Erythroblast (primary cell): ENCODE results near the gene BTBD17.
A peak's percentile ranks its signal among the peaks of the same experiment; 100 is the strongest.

ENCODE experiments used
- DNase-seq, 2 experiments: peaks; one replicate each; lab custom pipeline; 2025; lab: John Stamatoyannopoulos, UW
- GATA1 ChIP-seq: IDR thresholded peaks from 2 replicates; pipeline ENCODE4 v1.6.1; 2011; ENCODE audit warnings: low read depth, mild to moderate bottlenecking, control low read depth, low read length, moderate library complexity
- POLR2A ChIP-seq: IDR thresholded peaks from 2 replicates; pipeline ENCODE4 v1.6.1; 2011; ENCODE audit warnings: mild to moderate bottlenecking, low read length

Gene BTBD17

DNA sequence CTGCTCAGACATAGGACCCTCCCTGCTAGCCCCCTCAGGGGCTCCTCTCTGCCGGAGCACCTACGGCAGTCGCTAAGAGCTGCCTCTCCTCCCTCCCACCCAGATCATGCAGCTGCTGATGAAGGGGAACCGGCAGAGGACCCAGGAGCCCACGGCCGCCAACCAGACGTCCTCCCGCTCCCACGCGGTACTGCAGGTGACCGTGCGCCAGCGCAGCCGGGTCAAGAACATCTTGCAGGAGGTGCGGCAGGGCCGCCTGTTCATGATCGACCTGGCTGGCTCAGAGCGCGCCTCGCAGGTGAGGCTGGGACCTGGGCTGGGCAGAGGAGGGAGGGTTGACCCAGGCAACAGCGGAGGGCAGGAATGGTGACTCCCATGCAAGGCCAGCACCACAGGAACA is 17.0 kb downstream of the BTBD17 start:
- TF ChIP-seq POLR2A (no peak), GATA1 (no peak)
- no peak for DNase-seq

DNA sequence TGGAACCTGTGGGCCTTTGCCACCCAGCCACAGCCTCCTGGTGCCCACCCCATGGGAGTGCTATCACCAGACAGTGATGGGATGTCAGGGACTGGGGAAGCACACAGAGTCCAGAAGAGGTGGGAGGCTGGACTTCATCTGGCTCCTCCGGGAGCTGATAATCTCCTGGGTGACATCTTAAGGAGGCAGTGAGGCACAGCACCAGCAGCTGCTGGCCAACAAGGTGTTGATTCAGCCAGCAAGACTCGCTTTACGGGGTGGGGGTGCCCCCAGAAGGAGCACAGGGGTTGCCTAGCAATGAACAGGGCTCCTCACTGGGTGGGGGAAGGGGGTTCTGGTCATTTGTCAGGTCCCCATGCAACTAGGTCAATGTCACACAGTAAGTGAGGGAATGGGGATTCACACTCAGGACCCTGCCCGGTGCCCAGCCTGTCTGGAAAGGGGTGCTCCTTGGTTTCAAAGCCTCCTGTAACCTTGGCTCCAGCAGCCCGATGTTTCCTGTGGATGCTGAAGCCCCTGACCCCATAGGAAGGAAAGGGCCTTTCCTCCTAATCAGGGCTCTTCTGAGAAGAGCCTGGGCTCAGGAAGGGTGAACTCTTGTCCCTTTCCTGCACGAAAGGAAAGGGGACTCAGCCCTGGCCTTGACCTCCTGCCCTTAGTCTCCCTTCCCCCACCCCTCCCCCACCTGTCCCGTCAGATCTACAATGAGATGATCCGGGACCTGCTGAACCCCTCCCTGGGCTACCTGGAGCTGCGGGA is 18.0 kb downstream of the BTBD17 start:
- TF ChIP-seq GATA1: no peak
- no peak for TF ChIP-seq POLR2A
- no peak for DNase-seq

DNA sequence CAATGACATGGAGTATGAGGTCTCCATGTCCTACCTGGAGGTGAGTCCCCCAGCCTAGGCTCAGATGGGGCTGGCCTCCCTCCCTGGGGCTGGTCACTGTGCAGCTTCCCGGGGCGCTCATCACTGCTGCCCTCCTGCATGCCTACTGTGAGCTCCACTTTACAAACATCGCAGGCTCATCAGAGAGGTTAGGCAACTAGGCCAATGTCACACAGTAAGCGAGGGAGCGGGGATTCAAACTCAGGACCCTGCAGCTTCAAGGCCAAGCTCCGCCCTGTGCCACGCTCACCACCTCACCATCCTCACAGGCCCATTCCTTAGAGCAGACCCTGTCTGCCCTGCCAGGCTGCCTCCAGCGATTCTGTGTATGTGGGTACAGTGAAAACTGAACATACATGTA is 18.5 kb downstream of the BTBD17 start:
- TF ChIP-seq GATA1 (no peak), POLR2A (no peak)
- no peak for DNase-seq

DNA sequence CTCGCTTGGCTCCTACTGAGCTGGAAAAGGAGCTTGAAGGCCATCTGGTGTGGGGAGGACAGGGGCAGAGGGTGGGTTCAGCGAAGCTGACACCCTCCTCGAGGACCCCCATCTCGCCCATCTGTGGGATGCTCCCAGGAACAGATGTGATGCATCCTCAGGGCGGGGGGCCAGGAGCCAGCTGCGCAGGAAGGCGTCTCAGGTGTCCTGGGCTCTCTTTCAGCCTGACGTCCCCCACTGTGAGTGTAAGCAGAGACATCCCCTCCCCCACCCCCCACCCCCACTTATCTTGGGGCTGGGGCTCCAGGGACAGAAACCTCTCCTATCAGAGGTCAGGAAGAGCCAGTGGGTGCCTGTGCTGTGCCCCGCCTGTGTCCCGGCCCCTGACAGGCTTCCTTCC is 19.4 kb downstream of the BTBD17 start:
- DNase-seq: no peak
- TF ChIP-seq GATA1 (no peak), POLR2A (no peak)

DNA sequence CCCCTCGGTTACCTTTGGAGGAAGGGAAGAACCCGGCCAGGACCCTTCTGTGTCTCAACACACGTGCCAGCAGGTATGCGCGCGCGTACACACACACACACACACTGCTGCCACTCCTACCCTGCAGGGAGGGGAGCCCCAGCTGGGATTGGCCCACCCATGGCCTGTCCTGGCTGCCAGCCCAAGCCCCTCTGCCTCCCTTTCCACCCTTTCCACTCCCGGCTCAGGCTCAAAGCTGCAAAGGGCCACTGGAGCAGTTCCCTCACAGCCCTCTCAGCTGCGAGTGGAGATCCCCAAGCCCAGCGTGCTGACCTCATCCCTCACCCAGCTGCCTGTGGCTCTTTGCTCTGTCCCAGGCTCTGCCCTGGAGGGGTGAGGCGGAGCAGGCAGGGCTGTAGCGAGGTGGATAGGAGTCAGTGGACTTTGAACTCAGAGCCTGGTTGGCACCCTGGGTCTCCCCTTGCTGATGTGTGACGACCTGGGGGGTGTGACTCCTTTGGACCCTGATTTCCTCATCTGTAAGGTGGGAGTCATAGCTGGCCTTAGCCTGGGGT is 21.1 kb downstream of the BTBD17 start:
- no peak for TF ChIP-seq POLR2A
- DNase-seq: no peak

DNA sequence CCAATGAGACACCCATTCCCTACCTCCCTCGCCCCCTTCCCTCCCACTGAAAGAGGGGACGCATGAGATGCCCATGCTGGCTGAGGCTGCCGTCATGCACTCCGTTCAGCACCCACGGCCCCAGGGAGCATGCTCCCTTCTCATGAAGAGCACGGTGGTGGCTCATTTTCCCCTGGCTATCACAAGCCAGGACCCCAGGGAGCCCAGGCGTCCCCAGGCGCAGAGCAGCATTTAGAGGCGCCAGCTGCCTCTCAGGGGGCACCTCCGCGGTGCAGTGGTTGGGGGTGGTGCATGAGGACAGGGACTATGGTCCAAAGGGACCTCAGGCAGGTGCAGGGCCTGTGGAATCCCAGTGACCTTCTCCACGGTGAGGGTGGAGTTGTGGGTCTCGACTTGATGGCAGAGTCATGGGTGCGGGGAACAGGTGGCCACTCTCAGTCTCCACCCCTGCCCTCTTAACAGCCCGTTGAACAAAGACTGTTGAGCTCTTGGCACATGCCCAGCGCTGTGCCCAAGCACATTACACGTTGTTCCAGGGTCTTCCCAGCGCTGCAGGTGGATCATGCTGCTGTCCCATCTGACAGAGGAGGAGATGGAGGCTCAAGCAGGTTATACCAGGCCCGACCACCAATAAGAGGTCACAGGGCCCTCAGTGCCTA is 22.0 kb downstream of the BTBD17 start:
- TF ChIP-seq POLR2A (no peak), GATA1 (no peak)
- DNase-seq: no peak

DNA sequence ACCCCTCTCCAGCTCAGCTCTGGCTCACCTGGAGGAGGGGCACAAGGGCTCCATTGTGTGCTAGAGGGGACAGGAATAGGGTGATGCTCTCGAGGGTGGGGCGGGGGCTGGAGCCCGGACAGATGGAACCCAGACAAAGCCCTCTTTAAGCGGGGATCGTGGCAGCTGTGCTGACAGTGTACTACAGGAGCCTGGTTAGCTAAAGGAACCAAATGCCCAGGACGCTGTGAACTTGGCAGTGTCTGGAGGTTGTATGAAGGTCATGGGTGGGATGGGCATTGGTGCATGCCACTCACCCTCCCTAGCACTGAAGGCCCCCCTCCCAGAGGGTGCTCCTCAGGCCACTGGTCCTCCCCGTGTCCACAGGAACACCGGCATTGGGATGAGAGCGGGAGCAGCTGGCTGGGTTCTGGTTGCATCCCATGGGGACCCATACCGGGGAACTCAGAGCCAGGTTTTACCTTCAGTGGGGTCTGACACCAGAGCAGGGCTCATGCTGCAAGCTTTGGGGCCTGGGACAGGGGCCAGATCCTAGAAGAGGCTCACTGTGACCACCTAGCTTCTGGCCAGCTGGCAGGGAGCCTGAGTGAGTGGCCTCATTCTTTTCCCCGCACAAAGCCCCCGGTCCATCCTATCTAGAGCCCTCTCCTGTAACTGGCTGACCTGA is 23.7 kb downstream of the BTBD17 start:
- DNase-seq: no peak
- TF ChIP-seq GATA1: no peak
- no peak for TF ChIP-seq POLR2A

DNA sequence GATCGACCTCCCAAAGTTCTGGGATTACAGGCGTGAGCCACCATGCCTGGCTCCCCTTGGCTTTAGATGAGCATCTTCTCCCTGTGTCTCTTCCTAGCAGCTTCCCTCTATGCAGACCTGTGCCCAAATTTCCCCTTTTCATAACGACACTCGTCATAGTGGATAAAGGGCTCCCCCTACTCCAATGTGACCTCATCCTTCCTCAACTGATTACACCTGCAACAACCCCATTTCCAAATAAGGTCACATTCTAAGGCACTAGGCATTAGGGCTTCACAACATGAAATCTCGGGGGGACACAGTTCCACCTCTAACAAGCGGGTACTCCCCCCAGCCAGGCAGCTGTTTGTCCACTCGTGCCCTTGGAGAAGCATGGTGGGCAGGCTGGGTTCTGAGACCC is 25.4 kb downstream of the BTBD17 start:
- no peak for DNase-seq
- TF ChIP-seq POLR2A (no peak), GATA1 (no peak)

DNA sequence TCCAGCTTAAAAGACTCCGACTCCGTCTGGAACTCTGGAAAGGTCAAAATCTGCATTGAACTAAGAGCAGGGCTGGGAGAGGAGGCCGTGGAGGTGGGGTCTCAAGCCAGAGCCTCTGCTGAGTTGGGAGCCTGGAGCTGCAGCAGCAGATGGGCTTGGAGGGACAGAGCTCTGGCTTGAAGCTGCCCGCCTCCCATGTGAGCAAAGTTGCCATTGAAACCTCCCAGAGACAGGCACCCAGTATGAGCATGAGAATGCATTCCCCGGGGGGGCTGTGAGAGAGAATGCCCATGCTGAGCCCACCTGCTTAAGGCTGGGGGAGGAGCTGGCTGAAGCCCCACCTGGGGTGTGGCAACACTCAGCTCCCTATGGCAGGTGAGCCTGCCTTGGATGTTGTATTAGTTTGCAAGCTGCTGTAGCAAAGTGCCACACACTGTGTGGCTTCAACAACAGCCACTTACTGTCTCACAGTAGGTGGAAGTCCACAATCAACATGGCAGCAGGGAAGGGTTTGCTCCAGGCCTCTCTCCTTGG is 26.1 kb downstream of the BTBD17 start:
- TF ChIP-seq POLR2A (no peak), GATA1 (no peak)

DNA sequence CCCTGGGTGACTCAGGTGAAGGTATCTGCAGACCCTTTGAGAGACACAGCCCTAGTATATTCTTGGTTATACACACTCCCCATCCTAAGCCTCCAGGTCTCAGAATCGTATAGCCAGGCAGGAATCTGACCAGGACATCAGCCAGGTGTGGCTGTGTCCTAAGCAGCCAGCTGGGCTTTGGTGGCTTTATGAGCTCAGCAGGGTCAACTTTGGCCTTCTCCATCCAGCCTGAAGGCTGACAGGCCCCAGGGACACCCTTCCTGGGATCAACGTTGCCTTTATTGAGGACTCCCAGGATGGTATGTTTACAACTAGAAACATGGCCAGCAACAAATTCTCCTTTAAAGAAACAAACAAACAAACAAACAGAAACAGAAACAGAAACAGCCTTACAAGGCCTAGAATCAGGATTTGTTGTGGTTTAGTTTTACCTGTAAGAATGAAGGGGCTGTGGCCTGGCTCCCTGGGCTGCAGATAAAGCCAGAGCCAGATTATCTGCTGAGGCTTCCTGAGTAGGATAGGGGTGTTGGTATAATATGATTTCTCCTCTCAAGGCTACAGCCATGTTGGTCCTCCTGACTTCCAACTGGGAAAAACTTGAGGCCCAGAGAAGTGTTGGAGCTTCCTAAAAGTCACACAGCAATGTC is 27.2 kb downstream of the BTBD17 start:
- DNase-seq: no peak
- TF ChIP-seq GATA1 (no peak), POLR2A (no peak)

More for the DNA sequence above, 26.1 kb downstream of the BTBD17 start:
- DNase-seq: no peak

DNA sequence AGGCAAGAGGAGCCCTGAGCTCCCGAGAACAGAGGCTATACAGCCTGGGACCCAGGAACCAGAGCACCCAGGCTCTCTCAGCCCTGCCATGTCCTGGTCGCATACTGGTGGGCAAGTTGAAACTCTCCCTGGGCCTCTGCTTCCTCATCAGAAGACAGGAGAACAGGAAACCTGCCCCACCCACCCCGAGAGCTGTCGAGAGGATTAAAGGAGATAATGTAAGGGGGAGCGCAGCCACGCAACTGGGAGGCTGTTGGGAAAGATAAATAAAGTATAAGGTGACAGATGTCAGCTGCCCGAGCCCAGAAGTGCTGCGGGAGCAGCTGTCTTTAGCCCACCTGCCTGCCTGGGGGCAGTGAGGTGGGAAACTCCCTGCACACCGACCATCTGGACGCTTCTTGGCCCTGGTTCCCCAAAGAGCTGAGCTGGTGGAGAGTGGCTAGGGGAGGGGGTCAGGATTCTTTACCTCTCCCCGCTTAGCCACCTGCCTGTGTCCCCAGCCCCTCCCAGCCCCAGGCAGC is 28.8 kb downstream of the BTBD17 start:
- TF ChIP-seq POLR2A (no peak), GATA1 (no peak)
- peak; percentile 38 to 57 for DNase-seq

DNA sequence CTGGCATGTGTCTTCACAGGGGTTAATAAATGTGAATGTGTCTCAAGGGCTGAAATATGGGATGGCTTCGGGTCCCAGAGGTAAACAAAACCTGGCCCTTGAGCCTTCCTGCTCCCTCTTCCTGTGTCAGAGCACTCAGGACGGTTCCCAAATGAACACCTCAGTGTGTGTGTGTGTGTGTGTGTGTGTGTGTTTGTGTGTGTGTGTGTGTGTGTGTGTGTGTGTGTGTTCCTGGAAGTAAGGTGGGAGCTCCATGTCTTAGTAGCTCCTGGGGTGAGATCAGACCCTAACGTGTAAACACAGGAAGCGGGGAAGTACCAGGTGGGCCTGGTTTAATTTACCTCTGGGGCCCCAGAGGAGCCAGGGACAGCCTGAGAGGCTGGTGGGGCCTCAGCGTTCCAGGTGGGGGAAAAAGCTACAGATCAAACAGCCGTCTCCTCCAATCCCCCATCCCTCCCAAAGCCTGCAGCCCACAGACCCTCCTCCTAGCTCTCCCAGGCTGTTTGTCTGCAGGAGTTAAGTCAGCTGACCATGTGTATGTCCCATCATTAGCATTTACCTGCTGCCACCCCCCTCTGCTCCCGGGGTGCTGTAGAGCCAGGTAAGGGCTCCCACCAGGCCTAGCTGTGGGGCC is 29.5 kb downstream of the BTBD17 start:
- no peak for DNase-seq
- TF ChIP-seq GATA1 (no peak), POLR2A (no peak)

DNA sequence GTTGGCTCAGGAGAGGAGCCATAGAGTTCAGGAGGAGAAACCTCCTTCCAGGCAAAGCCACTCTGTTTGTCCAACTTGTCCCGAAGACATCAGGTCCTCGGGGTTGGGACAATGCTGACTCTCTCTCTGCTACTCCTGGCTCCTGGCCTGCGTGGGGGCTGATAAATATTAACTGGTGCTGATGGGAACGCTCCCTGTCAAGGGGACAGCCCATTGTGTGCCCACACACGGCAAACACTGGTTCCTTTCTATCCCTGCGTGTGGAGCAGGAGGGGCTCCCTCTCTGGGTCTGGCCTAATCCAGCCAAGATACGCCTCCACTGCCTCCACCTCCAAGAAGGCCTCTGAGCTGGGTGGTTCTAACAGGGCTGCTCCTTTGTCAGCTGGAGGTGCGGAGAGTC is 31.2 kb downstream of the BTBD17 start:
- no peak for TF ChIP-seq POLR2A
- TF ChIP-seq GATA1: no peak

More for the DNA sequence above, 31.2 kb downstream of the BTBD17 start:
- no peak for DNase-seq
